Measurements from ENCODE around the gene CLTC. TPM values are rescaled to one million over a fixed set of nuclear protein-coding genes. Genes with fewer than 3 reads are reported as not detected.

Gene CLTC
- total RNA-seq, 1 donor: 487 TPM

- H3K4me3 ChIP-seq (ENCODE audit: low read depth, low read length): no peak overlapping the region
- TF ChIP-seq, protein P1, sequence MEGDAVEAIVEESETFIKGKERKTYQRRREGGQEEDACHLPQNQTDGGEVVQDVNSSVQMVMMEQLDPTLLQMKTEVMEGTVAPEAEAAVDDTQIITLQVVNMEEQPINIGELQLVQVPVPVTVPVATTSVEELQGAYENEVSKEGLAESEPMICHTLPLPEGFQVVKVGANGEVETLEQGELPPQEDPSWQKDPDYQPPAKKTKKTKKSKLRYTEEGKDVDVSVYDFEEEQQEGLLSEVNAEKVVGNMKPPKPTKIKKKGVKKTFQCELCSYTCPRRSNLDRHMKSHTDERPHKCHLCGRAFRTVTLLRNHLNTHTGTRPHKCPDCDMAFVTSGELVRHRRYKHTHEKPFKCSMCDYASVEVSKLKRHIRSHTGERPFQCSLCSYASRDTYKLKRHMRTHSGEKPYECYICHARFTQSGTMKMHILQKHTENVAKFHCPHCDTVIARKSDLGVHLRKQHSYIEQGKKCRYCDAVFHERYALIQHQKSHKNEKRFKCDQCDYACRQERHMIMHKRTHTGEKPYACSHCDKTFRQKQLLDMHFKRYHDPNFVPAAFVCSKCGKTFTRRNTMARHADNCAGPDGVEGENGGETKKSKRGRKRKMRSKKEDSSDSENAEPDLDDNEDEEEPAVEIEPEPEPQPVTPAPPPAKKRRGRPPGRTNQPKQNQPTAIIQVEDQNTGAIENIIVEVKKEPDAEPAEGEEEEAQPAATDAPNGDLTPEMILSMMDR (IDR thresholded peaks at IDR 0.05; ENCODE audit: insufficient read depth, low read length): no peak
- DNase-seq (ENCODE audit: low read depth): no peak
Measured at GRCh38 chr17:59743842-59744241, 124.1 kb downstream of the CLTC start.

- no peak overlapping the region for H3K4me3 ChIP-seq (ENCODE audit: low read depth, low read length)
- TF ChIP-seq, protein P1 (IDR thresholded peaks at IDR 0.05; ENCODE audit: insufficient read depth, low read length): no peak
- no peak for DNase-seq (ENCODE audit: low read depth)
Measured at GRCh38 chr17:59745040-59745439, 125.3 kb downstream of the CLTC start.

Other genes with a start within 250 kb of the CLTC start
- 57.2 and 68.5 TPM in 2 replicates for gene DHX40, start 54.3 kb upstream of the CLTC start, total RNA-seq (ENCODE audit: low replicate concordance)
- 21.6 and 21.7 TPM in 2 replicates for gene PTRH2, start 87.5 kb downstream of the CLTC start, total RNA-seq (ENCODE audit: low replicate concordance)
- 134 and 234 TPM in 2 replicates for gene VMP1, start 87.8 kb downstream of the CLTC start, total RNA-seq (ENCODE audit: low replicate concordance)